Measurements from ENCODE around the gene GJC2.
"Not testable (repeated sequence)": the region's sequence is repeated elsewhere in the genome, so short reads cannot be mapped to it uniquely, and the experiment has no call there.

Gene GJC2

DNA sequence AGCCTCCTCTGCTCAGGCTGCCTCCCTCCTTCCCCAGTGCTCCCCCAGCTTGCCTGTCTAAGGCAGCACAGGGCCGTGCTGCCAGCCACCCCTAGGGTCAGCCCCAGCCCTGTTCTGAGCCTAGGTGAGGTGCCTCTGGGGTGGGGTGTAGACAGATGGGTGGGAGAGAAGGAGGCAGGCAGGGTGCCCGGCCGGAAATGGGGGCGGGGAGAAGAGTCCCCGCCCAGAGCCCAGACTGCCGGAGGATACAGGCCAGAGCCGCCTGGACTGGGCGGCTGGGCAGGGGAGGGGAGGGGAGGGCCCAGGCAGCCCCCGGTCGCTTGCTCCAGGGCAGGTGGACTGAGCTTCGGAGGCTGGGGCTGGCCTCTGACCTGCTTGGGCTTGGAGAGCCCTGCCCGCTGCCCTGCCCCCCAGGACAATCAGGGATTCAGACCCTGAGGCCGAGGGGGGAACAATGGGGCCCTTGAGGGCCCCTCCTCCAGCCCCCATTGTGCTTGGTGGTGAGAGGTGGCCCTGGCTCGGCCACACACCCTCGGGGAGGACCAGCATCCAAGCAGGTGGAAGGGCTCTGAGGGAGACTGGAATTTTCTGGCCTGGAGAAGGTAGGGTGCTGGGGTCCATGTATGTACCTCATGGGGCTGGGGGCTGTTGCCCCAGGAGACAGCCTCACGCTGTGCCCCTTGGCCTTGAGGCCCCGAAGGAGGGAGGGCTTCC is at the start of gene GJC2:
Gene GJC2, plus strand, starts transcription at position 525 of the 714 bp plus-strand sequence. CDS start 7,829 bp downstream, outside the sequence.
- no peak for DNase-seq (ENCODE audit: low read depth)

DNA sequence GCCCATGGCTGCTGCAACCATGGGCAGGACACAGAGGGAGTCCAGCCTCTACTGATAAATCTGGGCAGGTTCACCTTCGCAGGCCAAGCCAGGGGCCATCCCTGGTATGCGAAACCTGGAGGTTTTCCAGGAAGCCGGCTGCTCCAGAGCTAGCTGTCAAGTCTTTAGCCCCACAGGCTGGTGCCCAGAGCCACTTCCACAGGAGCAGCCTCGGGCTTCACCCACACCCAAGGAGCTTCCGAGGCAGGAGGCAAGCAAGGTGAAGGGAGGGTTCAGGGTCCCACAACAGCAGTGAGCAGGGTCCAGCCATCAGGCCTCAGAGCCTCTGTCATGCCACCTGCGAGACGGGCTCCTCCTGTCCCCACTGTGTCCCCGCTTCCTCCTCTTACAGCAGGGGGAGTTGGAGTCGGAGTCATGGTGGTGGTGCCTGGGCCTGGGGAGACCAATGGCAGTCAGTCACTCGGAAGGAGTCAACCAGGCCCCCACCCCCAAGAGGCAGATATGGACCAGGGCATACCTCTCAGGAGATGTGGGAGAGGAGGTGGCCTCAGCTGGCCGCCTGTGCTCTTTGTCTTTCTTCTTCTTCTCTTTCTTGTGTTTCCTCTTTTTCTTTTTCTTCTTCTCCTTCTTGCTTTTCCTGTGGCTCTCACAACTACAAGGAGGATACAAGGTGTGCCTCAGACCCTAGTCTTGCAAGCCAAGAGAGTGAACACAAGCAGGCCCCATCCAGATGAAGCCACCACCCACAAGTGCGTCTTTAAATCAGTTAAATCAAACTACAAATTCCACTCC is 48.7 kb upstream of the GJC2 start:
- no peak for DNase-seq (ENCODE audit: low read depth)

DNA sequence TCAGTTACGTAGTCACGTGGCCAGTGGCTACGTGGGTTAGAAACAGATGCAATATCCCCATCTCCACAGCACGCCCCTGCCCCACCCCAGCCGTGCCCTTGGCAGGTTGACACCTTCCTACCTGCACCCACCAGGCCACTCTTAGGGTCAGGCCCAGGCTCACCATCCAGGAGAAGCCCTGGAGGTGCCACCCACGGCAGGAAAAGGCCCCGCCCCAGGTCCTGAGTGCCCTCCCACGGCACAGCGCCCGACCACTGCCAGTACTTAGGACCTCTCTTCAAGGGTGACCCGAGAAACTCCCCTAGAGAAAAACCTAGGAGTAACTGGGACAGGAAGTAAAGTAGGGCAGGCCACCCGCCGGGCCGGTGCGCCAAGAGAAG is 48.1 kb upstream of the GJC2 start:
- no peak for DNase-seq (ENCODE audit: low read depth)

DNA sequence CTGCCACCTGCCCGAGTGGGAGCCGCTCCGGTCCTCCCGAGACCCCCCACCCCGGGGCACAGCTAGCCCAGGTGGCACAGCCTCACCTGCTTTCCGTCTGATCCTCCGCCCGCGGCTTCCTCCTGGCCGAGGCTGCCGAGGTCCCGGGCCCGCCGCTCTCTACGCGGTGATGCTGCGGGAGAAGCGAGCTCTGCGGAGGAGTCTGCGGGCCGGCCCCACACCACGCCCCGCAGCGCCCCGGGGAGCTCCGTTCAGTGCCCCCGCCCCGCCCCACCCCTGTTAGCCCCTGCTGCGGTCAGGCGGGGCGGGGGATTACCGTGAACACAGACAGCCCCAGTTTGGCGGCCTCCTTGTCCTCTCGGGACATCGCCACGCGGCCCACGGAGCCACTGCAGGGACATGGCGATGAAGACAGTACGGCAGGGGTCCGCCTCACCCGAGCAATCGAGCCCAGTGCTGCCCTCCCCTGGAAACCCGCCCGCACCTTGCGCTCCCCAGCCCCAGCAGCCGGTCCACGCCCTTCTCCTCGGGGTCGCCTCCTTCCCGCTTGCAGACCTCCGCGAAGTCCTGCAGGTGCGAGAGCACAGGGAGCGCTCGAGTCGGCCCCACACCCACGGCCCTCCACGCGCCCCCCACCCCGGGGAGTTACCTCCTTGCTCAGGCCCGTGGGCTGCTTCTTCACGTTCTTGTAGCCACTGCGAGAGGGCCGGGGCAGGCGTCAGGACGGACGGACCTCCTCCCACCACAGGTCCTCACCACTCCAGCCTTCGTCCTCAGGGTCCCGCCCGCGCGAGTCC is 47.5 kb upstream of the GJC2 start:
- no peak for DNase-seq (ENCODE audit: low read depth)

DNA sequence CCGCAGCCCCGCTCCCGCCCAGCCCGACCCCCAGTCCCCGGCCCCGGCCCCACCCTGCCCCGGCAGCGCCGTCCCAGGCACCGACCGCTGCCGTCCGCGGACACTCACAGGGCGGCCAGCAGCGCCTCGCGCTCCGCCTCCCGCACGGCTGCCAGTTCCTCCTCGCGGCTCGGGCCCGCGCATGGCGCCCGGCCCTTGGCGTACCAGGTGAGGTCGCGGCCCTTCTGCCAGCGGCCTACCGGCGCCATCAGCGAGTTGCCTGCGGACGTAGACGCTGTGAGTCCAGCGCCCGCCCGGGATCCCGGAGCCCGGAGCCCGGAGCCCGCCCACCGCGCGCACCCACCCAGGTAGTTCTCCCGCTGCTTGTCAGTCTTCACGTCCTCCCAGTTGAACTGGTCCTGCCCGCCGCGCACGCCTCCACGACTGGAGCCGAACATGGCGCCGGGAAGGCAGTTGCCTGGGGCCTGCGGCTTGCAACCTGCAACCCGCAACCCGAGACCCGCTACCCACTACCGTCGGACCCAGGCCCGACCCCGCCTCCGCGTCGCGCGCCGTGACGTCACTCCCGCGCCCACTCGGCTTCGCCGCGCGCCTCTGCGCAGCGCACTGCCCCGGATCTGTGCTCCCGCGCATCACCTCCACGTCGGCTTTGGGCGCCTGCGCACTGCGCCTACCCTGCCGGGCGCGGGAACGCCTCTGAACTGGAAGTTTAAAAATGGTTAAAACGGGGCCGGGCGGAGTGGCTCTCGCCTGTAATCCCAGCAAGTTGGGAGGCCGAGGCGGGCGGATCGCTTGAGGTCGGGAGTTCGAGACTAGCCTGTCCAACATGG is 46.7 kb upstream of the GJC2 start, which contains the start of gene C1orf35:
Gene C1orf35, minus strand, starts transcription at position 535 of the 830 bp plus-strand sequence. Its CDS starts 98 bp downstream, at position 437.
- DNase-seq (ENCODE audit: low read depth), result peak; percentile 79

DNA sequence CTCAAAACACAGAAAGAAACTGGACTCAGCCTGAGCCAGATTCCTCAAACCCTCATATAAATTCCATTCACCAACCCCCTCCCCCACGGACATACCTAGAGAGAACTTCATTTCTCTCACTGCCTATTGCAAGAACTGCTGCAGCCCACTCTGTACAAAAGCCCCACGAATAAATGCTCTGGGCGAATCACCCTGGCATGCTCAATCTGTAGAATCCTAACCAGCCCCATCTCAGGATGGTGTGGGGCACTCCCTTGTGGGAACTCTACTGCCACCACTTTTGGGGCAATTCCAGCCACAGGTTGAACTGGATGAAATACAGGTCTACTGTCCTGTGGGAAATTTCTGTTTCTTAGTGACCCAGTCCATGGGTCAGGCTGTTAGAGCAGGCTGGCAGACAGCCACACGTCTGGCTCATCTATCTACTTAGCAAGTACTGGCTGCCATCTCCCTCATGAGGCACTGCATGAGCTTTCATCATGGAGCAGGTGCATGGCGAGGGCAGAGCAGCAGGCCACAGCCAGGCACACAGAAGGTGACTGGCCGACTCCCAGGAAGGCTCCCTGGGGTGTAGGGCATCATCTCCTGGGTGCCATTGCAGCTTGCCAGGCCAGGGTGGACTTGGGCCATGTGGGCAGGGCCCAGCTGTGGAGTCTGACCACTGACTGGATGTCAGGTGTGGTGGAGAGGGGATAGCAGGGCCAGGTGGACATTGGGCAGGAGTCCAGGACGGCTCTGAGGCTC is 45.0 kb upstream of the GJC2 start:
- no peak for DNase-seq (ENCODE audit: low read depth)

DNA sequence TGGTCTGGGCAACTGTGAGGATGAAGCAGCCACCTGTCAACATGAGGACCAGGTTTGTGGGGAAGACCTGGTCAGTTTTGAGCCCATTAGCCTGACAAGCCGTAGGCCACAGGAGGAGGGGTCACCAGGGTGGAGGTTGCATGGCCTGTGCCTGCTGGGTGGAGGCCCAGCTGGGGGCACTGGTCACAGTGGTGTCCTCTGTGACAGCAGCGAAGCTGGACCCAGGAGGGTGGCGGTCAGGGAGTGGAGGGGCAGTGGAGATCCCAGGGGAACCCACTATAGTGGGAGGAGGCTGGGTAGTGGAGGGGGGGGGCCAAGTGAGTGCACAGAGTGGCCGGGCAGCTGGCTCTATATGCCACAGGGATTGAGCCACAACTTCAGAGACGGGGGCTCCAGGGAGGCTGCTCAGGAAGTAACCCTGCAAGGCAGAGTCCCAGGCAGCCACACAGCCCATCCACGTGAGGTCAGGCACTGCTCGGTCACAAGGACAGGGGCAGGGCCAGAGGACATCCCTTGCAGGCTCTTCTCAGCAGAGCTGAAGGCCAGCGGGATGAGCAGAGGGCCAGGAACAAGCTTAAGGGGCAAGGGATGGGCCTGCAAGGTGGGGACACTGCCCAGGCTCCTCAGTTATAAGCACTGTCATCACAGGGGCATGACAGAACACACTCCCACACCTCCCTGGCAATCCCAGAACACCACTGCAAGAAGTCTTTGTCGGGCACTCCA is 44.3 kb upstream of the GJC2 start:
- DNase-seq (ENCODE audit: low read depth), result no peak

DNA sequence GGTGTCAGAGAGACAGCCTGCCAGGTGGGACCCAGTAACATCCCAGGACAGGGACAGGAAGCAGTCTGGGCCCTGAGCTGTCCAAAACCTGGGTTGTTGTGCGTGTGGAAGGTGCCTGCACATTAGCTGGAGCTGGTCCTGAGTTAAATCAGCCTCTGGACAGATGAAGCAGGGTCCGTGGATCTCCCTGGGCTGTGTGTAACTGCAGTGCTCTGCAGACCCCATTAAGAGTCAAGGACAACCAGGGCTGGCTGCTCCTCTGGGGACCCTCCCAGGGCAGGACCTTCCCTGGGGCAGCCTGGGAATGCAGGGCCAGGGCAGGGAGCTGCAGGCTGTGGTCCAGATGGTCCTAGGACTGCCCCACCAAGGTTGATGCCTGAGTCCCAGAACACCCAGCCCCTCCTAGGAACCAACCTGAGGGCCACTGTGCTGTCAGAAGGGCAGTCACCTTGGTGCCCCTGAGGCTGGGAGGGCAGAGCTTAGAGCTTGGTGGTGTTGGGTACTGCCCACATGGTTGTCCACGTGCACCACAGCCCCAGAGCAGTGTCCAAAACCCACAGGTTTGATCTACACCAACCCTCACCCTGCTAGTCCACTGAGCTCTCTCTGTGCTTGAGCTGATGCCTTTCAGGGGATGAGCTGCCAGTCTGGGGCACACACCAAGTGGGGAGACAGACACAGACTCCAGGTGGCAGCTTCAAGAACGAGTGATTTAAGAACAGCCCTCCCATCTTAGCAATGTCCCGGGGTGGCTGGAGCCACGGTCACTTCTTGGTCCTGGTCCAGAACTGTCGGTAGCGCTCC is 43.5 kb upstream of the GJC2 start:
- DNase-seq (ENCODE audit: low read depth), result no peak

DNA sequence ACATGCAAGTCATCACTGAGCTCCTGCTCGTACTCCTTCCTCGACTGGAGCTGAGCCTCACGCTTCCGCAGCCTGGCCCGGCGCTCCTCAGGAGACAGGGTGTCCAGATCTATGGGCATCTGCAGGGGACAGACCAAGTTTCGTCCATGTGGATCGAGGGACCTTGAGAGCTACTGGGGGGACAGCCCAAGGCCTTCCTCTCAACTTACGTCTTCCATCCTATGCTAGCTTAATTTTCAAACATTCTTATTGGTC is 43.0 kb upstream of the GJC2 start:
- no peak for DNase-seq (ENCODE audit: low read depth)

DNA sequence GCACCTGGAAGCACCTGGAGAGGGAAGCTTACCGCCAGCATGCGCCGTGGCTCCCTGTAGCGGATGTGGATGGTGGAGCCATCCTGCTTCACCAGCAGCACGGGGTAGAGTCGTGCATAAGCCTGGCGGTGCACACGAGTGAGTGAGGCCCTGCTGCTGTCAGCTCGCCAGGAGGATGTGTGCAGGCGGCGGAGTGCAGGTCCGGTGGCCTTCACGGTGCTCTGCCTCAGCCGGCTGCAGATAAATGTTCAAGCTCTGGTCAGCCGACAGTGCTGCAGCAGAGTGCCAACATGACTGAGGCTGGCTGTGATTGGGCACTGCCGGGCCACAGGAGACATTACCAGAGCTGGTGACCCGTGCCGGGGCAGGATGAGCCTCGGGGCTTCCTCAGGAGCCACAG is 42.1 kb upstream of the GJC2 start:
- DNase-seq (ENCODE audit: low read depth), result no peak

DNA sequence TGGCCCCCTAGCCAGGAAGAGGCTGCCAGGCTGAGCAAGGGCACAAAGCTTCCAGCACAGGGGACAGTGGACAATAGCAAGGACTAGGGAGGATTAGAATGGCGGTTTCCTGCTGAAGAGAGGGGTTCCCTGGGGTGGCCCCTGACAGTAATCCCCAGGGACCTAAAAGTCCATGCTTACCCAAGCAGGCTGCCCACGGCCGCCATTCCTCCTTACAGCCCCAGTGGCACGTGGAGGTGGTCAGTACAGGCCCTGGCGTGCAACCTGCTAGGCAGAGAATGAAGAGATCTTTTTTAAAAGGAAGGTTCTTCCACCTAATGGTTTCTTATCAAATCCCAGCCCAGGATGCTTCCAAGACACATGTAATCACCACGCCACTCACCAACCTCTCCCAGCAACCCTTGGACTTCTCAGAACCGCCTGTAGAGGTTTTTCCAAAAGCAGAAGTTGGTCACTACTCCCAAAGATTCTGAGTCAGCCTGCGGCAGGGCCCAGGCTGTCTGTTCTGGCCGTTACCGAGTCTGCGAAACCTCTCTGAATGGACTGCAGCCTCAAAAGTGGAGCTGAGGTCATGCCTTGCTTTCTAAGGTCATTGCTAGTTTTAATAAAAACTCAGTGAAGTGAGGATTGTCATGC is 41.6 kb upstream of the GJC2 start:
- DNase-seq (ENCODE audit: low read depth), result no peak

DNA sequence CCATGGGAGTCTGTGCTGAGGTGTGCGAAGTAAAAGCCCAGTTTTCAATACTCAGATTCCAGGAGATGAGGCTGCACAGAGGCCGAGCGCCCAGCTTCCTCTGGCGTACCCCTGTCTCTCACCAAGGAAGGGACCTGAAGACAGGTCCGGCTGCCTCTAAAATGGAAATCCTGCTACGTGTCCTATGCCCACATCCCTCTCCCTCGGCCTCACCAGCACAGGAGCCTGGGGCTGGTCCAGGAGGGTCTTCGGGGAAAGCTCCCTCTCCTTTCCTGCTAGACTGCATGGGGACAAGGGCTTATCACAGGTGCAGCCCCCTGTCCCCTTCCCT is 41.0 kb upstream of the GJC2 start:
- DNase-seq (ENCODE audit: low read depth), result no peak

DNA sequence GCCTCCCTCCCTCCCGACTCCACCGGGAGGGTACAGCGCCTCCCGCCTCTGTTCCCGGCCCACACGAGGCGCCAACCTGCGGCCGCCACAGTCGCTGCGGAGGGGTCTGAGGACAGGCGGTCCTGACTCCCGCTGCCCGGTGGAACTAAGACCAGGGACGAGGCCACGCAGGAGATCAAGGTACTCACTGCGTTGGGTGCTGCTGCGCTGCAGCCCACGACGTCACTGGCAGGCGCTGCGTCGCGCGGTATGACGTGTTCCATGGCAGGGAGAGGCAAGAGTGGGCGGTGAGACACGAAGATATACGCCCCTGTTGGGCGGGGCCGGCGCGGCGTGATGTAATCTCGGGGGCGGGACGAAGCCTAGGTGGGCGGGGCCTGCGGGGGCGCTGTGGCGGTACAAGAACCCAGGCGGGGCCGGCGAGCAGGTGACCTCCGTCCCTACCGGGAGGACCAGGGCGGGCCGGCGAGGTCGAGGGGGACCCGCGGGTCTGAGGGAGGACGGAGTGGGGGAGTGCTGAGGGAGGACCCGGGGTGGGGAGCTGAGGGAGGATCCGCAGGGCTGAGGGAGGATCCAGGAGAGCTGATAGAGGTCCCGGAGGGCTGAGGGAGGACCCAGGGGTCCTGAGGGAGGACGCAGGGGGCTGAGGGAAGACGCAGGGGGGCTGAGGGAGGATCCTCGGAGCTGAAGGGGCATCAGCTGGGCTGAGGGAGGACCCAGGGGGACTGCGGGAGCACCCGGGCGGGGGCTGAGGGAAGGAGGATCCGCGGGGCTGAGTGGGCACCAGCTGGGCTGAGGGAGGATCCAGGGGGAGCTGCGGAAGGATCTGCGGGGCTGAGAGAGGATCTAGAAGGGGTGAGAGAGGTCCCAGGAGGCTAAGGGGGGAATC is 40.4 kb upstream of the GJC2 start, which contains the start of gene MRPL55:
Gene MRPL55, minus strand, starts transcription at position 227 of the 889 bp plus-strand sequence. CDS start 1,039 bp downstream, outside the sequence.
- DNase-seq (ENCODE audit: low read depth), result peak; percentile 89

DNA sequence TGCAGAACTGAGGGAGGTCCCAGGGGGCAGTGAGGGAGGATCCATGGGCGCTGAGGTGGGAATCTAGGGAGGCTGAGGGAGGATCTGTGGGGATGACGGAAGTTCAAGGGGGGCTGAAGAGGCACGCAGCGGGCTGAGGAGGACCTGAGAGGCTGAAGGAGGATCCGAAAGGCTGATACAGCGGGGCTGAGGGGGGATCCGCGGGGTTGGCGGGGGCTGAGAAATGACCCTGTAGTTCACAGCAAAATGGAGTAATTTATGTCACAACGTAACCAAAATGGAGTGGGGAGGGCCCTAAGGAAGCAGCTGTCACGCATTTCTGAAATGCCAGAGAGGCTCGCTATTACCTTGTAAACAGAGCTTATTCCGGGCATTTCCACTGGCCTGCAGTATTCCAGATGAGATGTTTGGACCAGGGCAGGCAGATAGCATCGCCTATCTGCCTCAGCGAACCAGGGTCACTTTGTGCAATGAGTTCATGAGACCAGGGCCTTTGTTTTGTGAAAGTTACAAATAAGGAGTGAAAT is 39.7 kb upstream of the GJC2 start:
- no peak for DNase-seq (ENCODE audit: low read depth)

DNA sequence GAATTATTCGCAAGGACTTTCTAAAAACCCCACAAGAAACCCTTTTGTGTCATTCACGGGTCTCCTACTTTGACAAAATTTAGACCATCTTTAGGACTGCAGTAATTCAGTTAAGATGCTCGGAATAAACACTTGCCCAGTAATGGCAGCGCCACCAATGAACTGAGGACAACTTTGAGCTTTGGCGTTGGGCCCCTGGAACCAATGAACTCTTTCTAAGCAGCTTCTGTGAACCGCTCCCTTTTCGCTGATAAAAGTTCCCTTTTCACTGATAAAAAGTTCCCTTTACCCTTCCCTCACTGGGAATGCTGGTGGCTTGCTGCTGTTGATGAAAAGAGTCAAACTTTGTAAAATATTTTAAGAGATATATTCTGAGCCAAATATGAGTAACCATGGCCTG is 39.2 kb upstream of the GJC2 start:
- DNase-seq (ENCODE audit: low read depth), result no peak

DNA sequence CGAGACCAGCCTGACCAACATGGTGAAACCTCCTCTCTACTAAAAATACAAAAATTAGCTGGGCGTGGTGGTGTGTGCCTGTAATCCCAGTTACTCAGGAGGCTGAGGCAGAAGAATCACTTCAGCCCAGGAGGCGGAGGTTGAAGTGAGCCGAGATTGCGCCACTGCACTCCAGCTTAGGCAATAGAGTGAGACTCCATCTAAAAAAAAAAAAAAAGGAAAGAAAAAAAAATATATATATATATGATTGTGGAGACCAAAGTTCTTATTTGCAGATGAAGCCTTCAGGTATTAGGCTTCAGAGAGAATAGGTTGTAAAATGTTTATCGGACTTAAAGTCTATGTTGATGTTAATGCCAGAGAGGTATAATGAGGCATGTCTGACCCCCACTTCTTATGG is 38.4 kb upstream of the GJC2 start:
- not testable (repeated sequence) for DNase-seq (ENCODE audit: low read depth)

DNA sequence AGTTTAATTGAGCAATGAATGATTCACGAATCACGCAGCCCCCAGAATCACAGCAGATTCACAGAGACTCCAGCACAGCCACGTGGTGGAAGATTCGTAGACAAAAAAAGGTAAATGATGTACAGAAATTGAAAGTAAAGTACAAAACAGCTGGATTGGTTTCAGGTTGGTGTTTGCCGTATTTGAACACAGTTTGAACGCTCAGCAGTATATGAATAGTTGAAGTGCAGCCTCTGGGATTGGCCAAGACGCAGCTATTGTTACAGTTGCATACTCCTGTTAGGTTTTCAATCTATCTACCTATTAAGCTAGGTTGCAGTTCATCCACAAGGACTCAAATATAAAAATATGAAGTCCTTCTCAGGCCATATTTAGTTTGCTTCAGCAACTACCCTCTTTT is 37.6 kb upstream of the GJC2 start:
- no peak for DNase-seq (ENCODE audit: low read depth)

DNA sequence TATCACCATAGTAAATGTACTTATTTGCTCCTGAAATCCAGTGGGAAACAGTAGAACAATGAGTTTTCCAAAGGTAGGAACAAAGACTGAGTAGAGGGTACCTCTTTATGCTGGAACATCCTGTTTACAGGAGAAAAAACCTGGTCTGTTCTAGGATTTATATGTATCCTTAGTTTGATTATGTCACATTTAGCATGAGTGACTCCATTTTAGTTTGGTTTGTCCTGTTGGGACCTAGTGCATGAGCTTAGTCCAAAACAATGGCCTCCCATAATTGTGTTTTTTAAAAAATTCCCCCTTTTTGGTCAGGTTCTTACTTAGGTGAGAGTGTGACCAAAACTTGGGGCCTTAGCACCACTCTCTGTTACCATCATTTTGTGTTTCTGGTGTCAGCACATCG is 37.1 kb upstream of the GJC2 start:
- DNase-seq (ENCODE audit: low read depth), result no peak

Data from fibroblast of the conjunctiva (primary cell).